GM18511 (cell line): ENCODE results near the gene SV2A.
A peak's percentile ranks its signal among the peaks of the same experiment; 100 is the strongest.

Source experiments
- ATAC-seq: cut with Tn5 transposase; IDR thresholded peaks from one replicate; pipeline ENCODE4 v1.9.1; 2021; ENCODE audit warnings: mild to moderate bottlenecking, moderate library complexity; ENCODE audit not compliant: unreplicated experiment

SV2A gene

GRCh38 chr1:149931212-149931790, 13.7 kb upstream of the SV2A start:
- no peak for ATAC-seq

GRCh38 chr1:149929856-149930255, 12.2 kb upstream of the SV2A start:
- ATAC-seq: no peak

- no peak for ATAC-seq
These were observed 10.7 kb upstream of the SV2A start for GRCh38 chr1:149928401-149928724.

GRCh38 chr1:149927563-149928400, 10.1 kb upstream of the SV2A start, which contains the start of gene SF3B4:
Gene SF3B4 (minus strand): TSS chr1:149927803. CDS start chr1:149927759, 44 bp downstream.
- peak; percentile 96 for ATAC-seq

GRCh38 chr1:149927056-149927562, 9.5 kb upstream of the SV2A start:
- ATAC-seq: no peak

GRCh38 chr1:149926296-149926695, 8.7 kb upstream of the SV2A start:
- ATAC-seq: no peak

GRCh38 chr1:149925751-149926150, 8.1 kb upstream of the SV2A start:
- ATAC-seq: no peak

- no peak for ATAC-seq
These were observed 7.7 kb upstream of the SV2A start for GRCh38 chr1:149925345-149925744.

GRCh38 chr1:149923626-149924025, 6.0 kb upstream of the SV2A start:
- ATAC-seq: no peak

- ATAC-seq: no peak
These were observed 769 bp downstream of the SV2A start for GRCh38 chr1:149916898-149917252.

GRCh38 chr1:149916193-149916897, 1.3 kb downstream of the SV2A start:
- no peak for ATAC-seq

GRCh38 chr1:149915429-149916192, 2.0 kb downstream of the SV2A start:
- no peak for ATAC-seq

GRCh38 chr1:149914545-149914944, 3.1 kb downstream of the SV2A start:
- no peak for ATAC-seq

GRCh38 chr1:149906570-149907075, 11.0 kb downstream of the SV2A start:
- no peak for ATAC-seq

GRCh38 chr1:149903836-149904491, 13.7 kb downstream of the SV2A start:
- no peak for ATAC-seq

GRCh38 chr1:149899460-149900284, 18.0 kb downstream of the SV2A start, which contains the start of gene BOLA1:
Gene BOLA1 (plus strand): TSS chr1:149899568. CDS start chr1:149900060, 492 bp downstream.
- peak; percentile 98 for ATAC-seq

- no peak for ATAC-seq
These were observed 21.1 kb downstream of the SV2A start for GRCh38 chr1:149896575-149896974.

- no peak for ATAC-seq
These were observed 28.7 kb downstream of the SV2A start for GRCh38 chr1:149888999-149889289.

- ATAC-seq: peak; percentile 17
These were observed 29.2 kb downstream of the SV2A start for GRCh38 chr1:149888247-149888998.
